Subcutaneous abdominal adipose tissue (tissue), 5 donors: ENCODE measurements around the gene AGPAT1.
"Not testable (repeated sequence)": the region's sequence is repeated elsewhere in the genome, so short reads cannot be mapped to it uniquely, and the experiment has no call there.

ENCODE experiments used
- H3K27ac ChIP-seq: one replicate; pipeline ENCODE4 v1.7.0; 2013; ENCODE audit warnings: low read depth, mild to moderate bottlenecking, inconsistent platforms, low read length, moderate library complexity
- H3K27me3 ChIP-seq, 5 donors: one replicate each; pipeline ENCODE4 v1.7.0; 2013; ENCODE audit warnings: low read length in 5 of 5, inconsistent platforms in 1 of 5; ENCODE audit not compliant: control insufficient read depth in 5 of 5, insufficient read depth in 4 of 5
- H3K36me3 ChIP-seq, 5 donors: one replicate each; pipeline ENCODE4 v1.7.0; 2013; ENCODE audit warnings: low read length in 5 of 5; ENCODE audit not compliant: control insufficient read depth in 5 of 5, insufficient read depth in 5 of 5
- H3K4me1 ChIP-seq, 5 donors: one replicate each; pipeline ENCODE4 v1.7.0; 2013; ENCODE audit warnings: low read length in 5 of 5, mild to moderate bottlenecking in 3 of 5, moderate library complexity in 1 of 5; ENCODE audit not compliant: control insufficient read depth in 5 of 5, insufficient read depth in 5 of 5
- H3K4me3 ChIP-seq, 5 donors: one replicate each; pipeline ENCODE4 v1.7.0; 2013; ENCODE audit warnings: low read length in 5 of 5, low read depth in 1 of 5
- H3K9ac ChIP-seq, 5 donors: one replicate each; pipeline ENCODE4 v1.7.0; 2013; ENCODE audit warnings: low read length in 5 of 5, mild to moderate bottlenecking in 4 of 5, moderate library complexity in 3 of 5
- H3K9me3 ChIP-seq, 5 donors: one replicate each; pipeline ENCODE4 v1.7.0; 2013; ENCODE audit warnings: low read length in 5 of 5; ENCODE audit not compliant: control insufficient read depth in 5 of 5
- donor health status: healthy.
- donor health status: healthy.
- donor health status: healthy.
- donor health status: healthy.
- donor health status: healthy.

Gene AGPAT1

GRCh38 chr6:32187009-32187709 is 11.3 kb upstream of the AGPAT1 start:
- H3K27ac ChIP-seq: peak overlapping the region; percentile 97
- peaks cover 13 to 76% (median 61%) of the 10 kb centered on the region in 5 donors for H3K4me1 ChIP-seq
- peak overlapping the region in 2 of 5 donors; percentile 39 to 52 for H3K9ac ChIP-seq
- no peaks in the 10 kb centered on the region for H3K9me3 ChIP-seq
- H3K27me3 ChIP-seq: no peaks in the 10 kb centered on the region
- peaks cover 0 to 44% (median 29%) of the 10 kb centered on the region in 5 donors for H3K36me3 ChIP-seq
- H3K4me3 ChIP-seq: no peak overlapping the region

DNA sequence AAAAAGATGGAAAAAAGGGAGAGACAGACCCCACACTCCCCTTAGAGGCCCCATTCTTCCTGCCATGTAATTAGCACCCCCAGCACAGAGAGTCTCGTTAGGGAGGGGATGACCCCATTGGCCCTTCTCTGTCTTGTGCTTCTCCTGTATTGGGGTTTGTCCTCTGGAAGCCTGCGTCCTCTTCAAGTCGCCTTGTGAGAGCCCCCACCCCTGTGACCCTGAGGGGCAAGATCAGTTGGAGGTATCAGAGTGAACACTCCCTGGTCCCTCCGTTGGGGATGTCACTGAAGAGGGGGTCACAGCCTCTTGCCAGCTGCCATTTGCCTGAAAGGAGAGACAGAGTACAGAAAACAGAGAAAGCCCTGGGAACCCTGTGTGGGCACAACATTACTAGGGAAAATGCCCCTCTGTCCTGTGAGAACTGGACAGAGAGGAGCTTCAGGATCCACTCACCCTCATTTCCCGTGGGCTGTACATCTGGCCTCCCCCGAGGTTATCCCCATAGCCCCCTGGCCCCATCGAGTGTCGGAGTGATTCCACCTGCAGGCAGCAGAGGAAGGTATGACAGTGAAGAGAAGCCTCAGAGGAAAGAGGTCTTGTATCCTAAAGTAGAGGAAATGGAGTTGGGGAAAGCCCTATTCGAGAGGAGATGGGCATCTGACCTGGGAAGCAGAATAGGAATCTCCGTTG is 10.4 kb upstream of the AGPAT1 start:
- not testable (repeated sequence) for H3K9me3 ChIP-seq, H3K27me3 ChIP-seq, H3K4me3 ChIP-seq
- Histone ChIP-seq H3K27ac (peak overlapping the region; percentile 97), H3K36me3 (peaks cover 0 to 51% (median 32%) of the 10 kb centered on the region in 5 donors), H3K4me1 (peaks cover 13 to 67% (median 58%) of the 10 kb centered on the region in 5 donors), H3K9ac (peak overlapping the region in 3 of 5 donors; percentile 35 to 62 (median 39))

DNA sequence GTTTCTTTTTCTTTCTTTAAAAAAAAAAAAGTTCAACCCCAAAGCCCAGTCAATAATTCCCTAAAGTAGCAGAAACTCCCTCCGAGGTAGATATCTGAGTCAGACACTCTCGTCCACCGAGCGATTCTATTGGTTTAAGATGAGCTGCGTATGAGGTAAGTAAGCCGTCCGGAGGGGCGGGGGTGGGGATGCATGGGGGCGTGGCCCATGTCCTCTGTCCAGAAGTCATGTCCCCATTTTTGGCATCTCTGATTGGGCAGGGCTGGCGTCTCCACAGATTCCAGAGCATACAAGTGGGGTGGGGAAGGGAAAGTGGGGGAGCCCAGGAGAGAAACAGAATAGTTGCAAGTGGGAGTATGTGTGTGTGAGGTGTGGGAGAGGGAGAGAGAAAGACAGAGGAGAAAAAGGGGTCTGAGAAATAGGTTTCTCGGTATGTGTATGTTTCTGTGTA is 9.8 kb upstream of the AGPAT1 start:
- H3K4me1 ChIP-seq: peaks cover 9 to 61% (median 52%) of the 10 kb centered on the region in 5 donors
- not testable (repeated sequence) for H3K9me3 ChIP-seq, H3K27me3 ChIP-seq, H3K4me3 ChIP-seq
- H3K36me3 ChIP-seq: peaks cover 0 to 57% (median 38%) of the 10 kb centered on the region in 5 donors
- H3K27ac ChIP-seq: peak overlapping the region; percentile 97
- peak overlapping the region in 2 of 5 donors; percentile 35 to 62 for H3K9ac ChIP-seq

GRCh38 chr6:32184084-32184640 is 8.3 kb upstream of the AGPAT1 start, which contains the start of gene AGER:
AGER (minus strand) TSS chr6:32184253; CDS start chr6:32184222, 31 bp downstream.
- peaks cover 0 to 64% (median 41%) of the 10 kb centered on the region in 5 donors for H3K36me3 ChIP-seq
- H3K27me3 ChIP-seq: no peaks in the 10 kb centered on the region
- peaks cover 8 to 62% (median 53%) of the 10 kb centered on the region in 5 donors for H3K4me1 ChIP-seq
- no peak within 1 kb of the TSS for H3K4me3 ChIP-seq
- no peaks in the 10 kb centered on the region for H3K9me3 ChIP-seq
- peak within 1 kb of the TSS in 2 of 5 donors; percentile 14 to 41 for H3K9ac ChIP-seq
- H3K27ac ChIP-seq: peak within 1 kb of the TSS; percentile 63

DNA sequence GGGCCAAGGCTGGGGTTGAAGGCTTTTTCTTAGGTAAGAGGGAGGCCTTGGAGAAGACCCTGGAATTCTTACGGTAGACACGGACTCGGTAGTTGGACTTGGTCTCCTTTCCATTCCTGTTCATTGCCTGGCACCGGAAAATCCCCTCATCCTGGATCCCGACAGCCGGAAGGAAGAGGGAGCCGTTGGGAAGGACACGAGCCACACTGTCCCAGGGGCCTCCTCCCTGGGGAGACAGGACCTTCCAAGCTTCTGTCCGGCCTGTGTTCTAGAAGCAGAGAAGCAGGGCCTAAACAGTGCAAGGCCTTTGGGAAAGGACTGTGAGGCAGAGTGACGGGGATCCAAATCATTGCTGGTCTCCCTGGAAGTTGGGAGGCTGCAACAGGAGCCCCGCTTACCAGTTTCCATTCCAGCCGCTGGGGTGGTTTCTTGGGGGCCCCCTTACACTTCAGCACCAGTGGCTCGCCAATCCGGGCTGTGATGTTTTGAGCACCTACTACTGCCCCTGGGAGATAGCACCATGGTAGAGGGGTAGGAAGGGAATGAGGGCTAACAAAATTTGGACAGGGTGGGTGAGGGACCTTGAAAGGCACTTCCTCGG is 7.7 kb upstream of the AGPAT1 start:
- H3K36me3 ChIP-seq: peaks cover 0 to 64% (median 41%) of the 10 kb centered on the region in 5 donors
- H3K4me1 ChIP-seq: peaks cover 5 to 62% (median 53%) of the 10 kb centered on the region in 5 donors
- no peaks in the 10 kb centered on the region for H3K9me3 ChIP-seq
- no peak overlapping the region for H3K4me3 ChIP-seq
- no peaks in the 10 kb centered on the region for H3K27me3 ChIP-seq
- H3K27ac ChIP-seq: peak overlapping the region; percentile 63
- H3K9ac ChIP-seq: peak overlapping the region in 1 of 5 donors; percentile 41

DNA sequence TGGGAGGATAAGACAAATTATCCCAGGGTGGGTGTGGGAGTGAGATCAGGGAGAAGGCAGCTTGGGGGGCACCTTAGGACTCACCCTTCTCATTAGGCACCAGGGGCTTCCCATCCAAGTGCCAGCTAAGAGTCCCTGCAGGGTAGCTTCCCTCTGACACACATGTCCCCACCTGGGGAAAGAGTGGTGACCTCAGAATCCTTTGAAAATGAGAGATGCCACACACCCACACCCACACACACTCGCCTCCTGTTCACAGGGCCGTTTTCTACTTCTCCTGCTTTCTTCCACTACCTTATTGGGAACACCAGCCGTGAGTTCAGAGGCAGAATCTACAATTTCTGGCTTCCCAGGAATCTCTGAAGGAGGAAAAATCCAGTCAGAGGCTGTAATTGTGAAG is 7.1 kb upstream of the AGPAT1 start:
- peaks cover 6 to 59% (median 48%) of the 10 kb centered on the region in 5 donors for H3K4me1 ChIP-seq
- H3K27ac ChIP-seq: peak overlapping the region; percentile 63
- H3K36me3 ChIP-seq: peaks cover 0 to 64% (median 41%) of the 10 kb centered on the region in 5 donors
- H3K4me3 ChIP-seq: no peak overlapping the region
- H3K27me3 ChIP-seq: no peaks in the 10 kb centered on the region
- H3K9me3 ChIP-seq: no peaks in the 10 kb centered on the region
- peak overlapping the region in 1 of 5 donors; percentile 41 for H3K9ac ChIP-seq

DNA sequence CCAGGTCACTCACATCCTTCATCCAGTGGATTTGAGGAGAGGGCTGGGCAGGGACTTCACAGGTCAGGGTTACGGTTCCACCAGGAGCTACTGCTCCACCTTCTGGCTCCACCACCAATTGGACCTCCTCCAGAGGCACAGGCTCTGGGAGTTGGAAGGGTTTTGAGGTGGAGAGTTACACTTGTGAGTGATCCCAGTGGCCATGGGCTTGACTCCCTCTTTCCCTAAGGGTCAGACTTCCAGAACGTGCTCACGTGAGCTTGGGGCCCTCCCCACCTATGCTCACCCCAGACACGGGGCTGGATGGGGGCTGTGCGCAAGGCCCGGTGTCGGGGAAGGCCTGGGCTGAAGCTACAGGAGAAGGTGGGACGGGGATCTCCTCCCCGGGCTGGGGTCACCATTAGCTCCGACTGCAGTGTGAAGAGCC is 6.7 kb upstream of the AGPAT1 start:
- H3K36me3 ChIP-seq: peaks cover 0 to 59% (median 38%) of the 10 kb centered on the region in 5 donors
- no peaks in the 10 kb centered on the region for H3K9me3 ChIP-seq
- no peaks in the 10 kb centered on the region for H3K27me3 ChIP-seq
- H3K4me3 ChIP-seq: no peak overlapping the region
- H3K4me1 ChIP-seq: peaks cover 7 to 59% (median 44%) of the 10 kb centered on the region in 5 donors
- peak overlapping the region in 2 of 5 donors; percentile 13 to 48 for H3K9ac ChIP-seq
- peak overlapping the region; percentile 63 for H3K27ac ChIP-seq

- Histone ChIP-seq H3K4me3 (no peak overlapping the region), H3K27ac (peak overlapping the region; percentile 63), H3K27me3 (no peaks in the 10 kb centered on the region), H3K4me1 (peaks cover 8 to 59% (median 45%) of the 10 kb centered on the region in 5 donors), H3K9ac (peak overlapping the region in 1 of 5 donors; percentile 13), H3K9me3 (no peaks in the 10 kb centered on the region), H3K36me3 (peaks cover 0 to 54% (median 32%) of the 10 kb centered on the region in 5 donors)
Observed at GRCh38 chr6:32181915-32182529, 6.1 kb upstream of the AGPAT1 start.

- no peaks in the 10 kb centered on the region for H3K27me3 ChIP-seq
- H3K4me1 ChIP-seq: peaks cover 10 to 59% (median 45%) of the 10 kb centered on the region in 5 donors
- H3K27ac ChIP-seq: no peak overlapping the region
- H3K9me3 ChIP-seq: no peaks in the 10 kb centered on the region
- no peak overlapping the region for H3K9ac ChIP-seq
- peaks cover 0 to 46% (median 28%) of the 10 kb centered on the region in 5 donors for H3K36me3 ChIP-seq
- no peak overlapping the region for H3K4me3 ChIP-seq
Observed at GRCh38 chr6:32181148-32181702, 5.3 kb upstream of the AGPAT1 start.
